Central memory CD8-positive, alpha-beta T cell (primary cell): Measurements from ENCODE around the gene WFDC1.

Source experiments
- ATAC-seq: fragments of 150-1000 bp; cut with Tn5 transposase; replicated peaks from 2 replicates; pipeline ENCODE4 v1.10.0; 2022; ENCODE audit warnings: mild to moderate bottlenecking, moderate FRiP score, moderate number of reproducible peaks; ENCODE audit not compliant: poor library complexity, severe bottlenecking; ENCODE audit errors: extremely low read depth
- DNase-seq, 2 donors: peaks; one replicate each; pipeline ENCODE4 v3.0.0; 2021; ENCODE audit warnings: low spot score in 2 of 2
- H3K27ac Mint-ChIP-seq: one replicate; pipeline ENCODE4 v1.8.0; 2022; ENCODE audit warnings: low read depth, mild to moderate bottlenecking, moderate library complexity, mixed read lengths
- H3K27me3 Mint-ChIP-seq: one replicate; pipeline ENCODE4 v1.8.0; 2022; ENCODE audit warnings: mixed read lengths
- H3K36me3 Mint-ChIP-seq: one replicate; pipeline ENCODE4 v1.8.0; 2022; ENCODE audit warnings: mild to moderate bottlenecking, moderate library complexity, mixed read lengths; ENCODE audit not compliant: insufficient read depth
- H3K4me1 Mint-ChIP-seq: one replicate; pipeline ENCODE4 v1.8.0; 2022; ENCODE audit warnings: mixed read lengths
- H3K4me3 Mint-ChIP-seq: one replicate; pipeline ENCODE4 v1.8.0; 2022; ENCODE audit warnings: mild to moderate bottlenecking, moderate library complexity, mixed read lengths
- H3K9me3 Mint-ChIP-seq: one replicate; pipeline ENCODE4 v1.8.0; 2022; ENCODE audit warnings: mixed read lengths

Gene WFDC1, protein sequence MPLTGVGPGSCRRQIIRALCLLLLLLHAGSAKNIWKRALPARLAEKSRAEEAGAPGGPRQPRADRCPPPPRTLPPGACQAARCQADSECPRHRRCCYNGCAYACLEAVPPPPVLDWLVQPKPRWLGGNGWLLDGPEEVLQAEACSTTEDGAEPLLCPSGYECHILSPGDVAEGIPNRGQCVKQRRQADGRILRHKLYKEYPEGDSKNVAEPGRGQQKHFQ

DNA sequence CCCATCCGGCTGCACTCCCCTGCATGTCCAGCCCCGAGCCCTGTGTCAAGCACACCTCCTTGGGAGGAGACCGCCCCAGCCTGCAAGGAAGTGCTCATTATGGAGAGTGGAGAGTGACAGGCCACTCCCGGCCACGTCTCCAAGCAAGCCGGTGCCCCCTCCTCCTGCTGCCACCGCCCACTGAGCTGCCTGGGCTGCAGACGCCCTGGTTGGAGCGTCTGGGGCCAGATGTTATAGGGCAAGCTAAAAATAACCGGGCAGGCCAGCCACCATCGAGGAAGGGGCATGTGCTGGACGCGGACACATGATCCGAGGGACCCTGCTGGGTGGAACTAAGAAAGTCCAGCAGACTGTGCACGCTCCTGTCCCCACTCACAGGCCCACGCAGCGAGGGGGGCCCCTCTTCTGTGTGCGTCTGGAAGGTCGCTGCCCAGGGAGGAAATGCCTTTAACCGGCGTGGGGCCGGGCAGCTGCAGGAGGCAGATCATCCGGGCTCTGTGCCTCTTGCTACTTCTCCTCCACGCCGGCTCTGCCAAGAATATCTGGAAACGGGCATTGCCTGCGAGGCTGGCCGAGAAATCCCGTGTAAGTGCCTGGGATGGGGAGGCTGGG, at the start of gene WFDC1:
Gene WFDC1 (plus strand): TSS at position 348 of the 612 bp plus-strand sequence. CDS start 94 bp downstream, at position 442.
- Mint-ChIP-seq H3K36me3 (no peaks in the 10 kb centered on the region), H3K9me3 (no peaks in the 10 kb centered on the region)
- no peak for ATAC-seq

GRCh38 chr16:84245956-84246678, 48.6 kb upstream of the WFDC1 start:
- ATAC-seq (no peak), DNase-seq (no peak)
- Mint-ChIP-seq H3K27ac (no peak overlapping the region), H3K36me3 (no peaks in the 10 kb centered on the region), H3K4me1 (no peaks in the 10 kb centered on the region), H3K9me3 (no peaks in the 10 kb centered on the region), H3K27me3 (peaks cover 58% of the 10 kb centered on the region), H3K4me3 (no peak overlapping the region)

More for the DNA sequence above, at the start of gene WFDC1:
- Mint-ChIP-seq H3K27ac (no peak within 1 kb of the TSS), H3K4me3 (no peak within 1 kb of the TSS), H3K27me3 (peaks cover 80% of the 10 kb centered on the region), H3K4me1 (peaks cover 12% of the 10 kb centered on the region)
- DNase-seq, result no peak

DNA sequence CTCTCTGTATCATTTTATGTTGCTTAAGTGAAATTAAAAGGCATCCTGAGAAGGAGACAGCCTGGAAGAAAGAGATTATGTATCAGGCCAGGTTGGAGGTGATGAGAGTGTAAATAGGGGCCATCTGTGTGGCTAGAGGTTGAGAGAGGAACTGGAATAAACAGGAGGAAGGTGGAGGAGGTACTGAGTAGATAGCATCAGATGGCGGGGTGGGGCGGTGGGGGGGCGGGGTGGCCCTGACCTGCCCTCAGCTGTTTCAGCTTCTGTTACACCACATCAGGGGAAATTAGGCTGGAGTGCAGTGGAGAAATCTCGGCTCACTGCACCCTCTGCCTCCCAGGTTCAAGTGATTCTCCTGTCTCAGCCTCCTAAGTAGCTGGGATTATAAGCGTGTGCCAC, 48.0 kb upstream of the WFDC1 start:
- Mint-ChIP-seq H3K27me3 (peaks cover 58% of the 10 kb centered on the region), H3K4me3 (no peak overlapping the region), H3K4me1 (no peaks in the 10 kb centered on the region), H3K27ac (no peak overlapping the region), H3K36me3 (no peaks in the 10 kb centered on the region), H3K9me3 (no peaks in the 10 kb centered on the region)
- ATAC-seq (no peak), DNase-seq (no peak)

GRCh38 chr16:84247331-84247730, 47.3 kb upstream of the WFDC1 start:
- no peaks in the 10 kb centered on the region for H3K36me3 Mint-ChIP-seq
- H3K4me1 Mint-ChIP-seq, result no peaks in the 10 kb centered on the region
- H3K27me3 Mint-ChIP-seq, result peaks cover 60% of the 10 kb centered on the region
- H3K9me3 Mint-ChIP-seq, result no peaks in the 10 kb centered on the region
- ATAC-seq, result no peak
- no peak for DNase-seq
- no peak overlapping the region for H3K27ac Mint-ChIP-seq
- no peak overlapping the region for H3K4me3 Mint-ChIP-seq

DNA sequence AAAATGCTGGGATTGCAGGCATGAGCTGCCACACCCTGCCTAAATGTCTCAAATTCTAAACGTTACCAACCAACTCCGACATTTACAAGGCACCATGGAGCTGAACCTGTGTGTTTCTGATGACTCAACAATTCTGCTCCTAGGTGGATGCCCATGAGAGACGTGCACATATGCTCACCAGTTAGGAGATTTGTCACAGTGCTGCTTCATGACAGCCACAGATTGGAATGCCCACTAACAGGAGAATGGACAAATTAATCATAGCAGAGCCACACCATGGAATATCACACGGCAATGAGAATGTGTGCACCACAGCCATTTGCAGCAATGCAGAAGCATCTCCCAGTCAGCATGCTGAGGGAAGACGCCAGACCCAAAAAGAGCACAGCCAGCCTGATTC, 46.8 kb upstream of the WFDC1 start:
- no peak for DNase-seq
- Mint-ChIP-seq H3K27ac (no peak overlapping the region), H3K4me1 (no peaks in the 10 kb centered on the region), H3K36me3 (no peaks in the 10 kb centered on the region), H3K4me3 (no peak overlapping the region), H3K27me3 (peaks cover 64% of the 10 kb centered on the region), H3K9me3 (no peaks in the 10 kb centered on the region)
- no peak for ATAC-seq

DNA sequence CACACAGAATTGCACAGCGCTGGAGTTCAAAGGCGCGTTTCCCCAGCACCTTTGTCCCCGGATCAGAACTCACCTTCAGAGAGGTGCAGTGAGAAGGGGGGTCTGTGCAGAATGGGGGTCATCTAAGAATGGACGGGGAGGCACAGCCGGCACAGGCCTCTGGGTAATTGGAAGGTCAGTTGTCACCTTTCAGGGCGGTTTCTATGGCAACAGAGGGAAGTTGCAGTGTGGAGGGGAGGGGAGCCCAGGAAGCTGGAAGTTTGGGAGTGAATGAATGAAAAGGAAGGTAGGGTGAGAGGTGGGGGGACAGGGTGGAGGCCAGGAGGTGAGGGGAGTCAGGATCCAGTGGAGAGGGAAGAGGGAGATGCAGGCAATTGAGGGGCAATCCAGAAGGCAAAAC, 42.5 kb upstream of the WFDC1 start:
- no peaks in the 10 kb centered on the region for H3K4me1 Mint-ChIP-seq
- H3K27me3 Mint-ChIP-seq, result peaks cover 40% of the 10 kb centered on the region
- ATAC-seq (no peak), DNase-seq (no peak)
- no peak overlapping the region for H3K4me3 Mint-ChIP-seq
- H3K36me3 Mint-ChIP-seq, result no peaks in the 10 kb centered on the region
- no peak overlapping the region for H3K27ac Mint-ChIP-seq
- H3K9me3 Mint-ChIP-seq, result no peaks in the 10 kb centered on the region

DNA sequence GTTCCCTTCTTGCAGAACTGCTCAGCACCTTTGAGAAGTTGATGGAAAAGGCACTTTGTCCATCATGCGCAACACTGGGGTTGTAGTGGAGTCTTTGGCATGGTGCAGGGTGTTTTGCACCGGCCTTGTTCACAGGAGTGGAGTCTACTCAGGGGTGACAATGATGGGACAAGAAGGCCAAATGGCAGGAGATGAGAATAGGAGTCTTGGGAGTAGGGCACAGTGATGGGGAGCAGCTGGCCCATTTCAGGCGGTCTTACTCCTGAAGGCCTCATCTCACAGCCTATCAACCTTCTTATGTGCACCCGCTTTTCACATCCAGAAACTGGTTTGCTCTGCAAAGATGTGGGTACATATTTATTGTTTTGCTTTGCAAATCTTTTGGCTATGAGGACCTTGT, 41.5 kb upstream of the WFDC1 start:
- DNase-seq, result no peak
- Mint-ChIP-seq H3K9me3 (no peaks in the 10 kb centered on the region), H3K27ac (no peak overlapping the region), H3K36me3 (no peaks in the 10 kb centered on the region), H3K27me3 (peaks cover 49% of the 10 kb centered on the region), H3K4me3 (no peak overlapping the region), H3K4me1 (no peaks in the 10 kb centered on the region)
- ATAC-seq, result no peak

GRCh38 chr16:84254062-84254461, 40.6 kb upstream of the WFDC1 start:
- Mint-ChIP-seq H3K27me3 (peaks cover 57% of the 10 kb centered on the region), H3K4me3 (no peak overlapping the region), H3K4me1 (no peaks in the 10 kb centered on the region), H3K27ac (no peak overlapping the region), H3K36me3 (no peaks in the 10 kb centered on the region), H3K9me3 (no peaks in the 10 kb centered on the region)
- no peak for DNase-seq
- no peak for ATAC-seq

DNA sequence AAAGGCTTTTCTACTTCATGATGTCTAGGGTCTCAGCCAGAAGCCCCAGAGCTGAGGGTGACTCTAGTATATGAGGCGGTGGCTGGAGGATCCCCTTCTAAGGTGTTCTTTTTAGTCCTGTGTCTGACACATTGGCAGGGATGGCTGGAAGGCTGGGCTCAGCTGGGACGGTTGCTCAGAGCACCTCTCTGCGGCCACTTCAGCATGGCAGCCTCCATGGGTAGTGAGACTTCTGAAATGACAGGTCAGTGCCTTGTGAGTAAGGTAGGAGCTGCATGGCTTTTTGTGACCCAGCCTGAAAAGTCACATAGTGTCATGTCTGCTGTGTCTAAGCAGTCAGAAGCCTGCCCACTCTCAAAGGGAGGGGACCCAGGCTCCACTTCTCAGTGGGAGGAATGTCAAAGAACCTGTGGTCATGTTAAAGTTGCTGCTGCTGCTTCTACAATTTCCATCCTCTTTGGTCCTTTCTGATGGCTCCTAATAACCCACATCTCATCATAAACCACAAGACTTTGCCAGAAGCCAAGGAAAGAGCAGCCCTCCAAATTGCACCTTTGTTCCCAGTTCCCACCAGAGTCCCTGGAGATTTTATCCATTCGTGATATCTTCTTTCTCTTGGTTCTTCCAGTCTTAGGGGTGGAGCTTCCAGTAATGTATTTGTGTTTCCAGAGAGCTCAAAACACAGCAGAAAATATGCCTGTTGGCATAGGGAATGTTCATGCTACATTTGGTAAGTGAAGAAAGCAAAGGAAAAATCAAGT, 39.4 kb upstream of the WFDC1 start:
- no peaks in the 10 kb centered on the region for H3K4me1 Mint-ChIP-seq
- peaks cover 46% of the 10 kb centered on the region for H3K27me3 Mint-ChIP-seq
- no peaks in the 10 kb centered on the region for H3K9me3 Mint-ChIP-seq
- no peak overlapping the region for H3K4me3 Mint-ChIP-seq
- no peaks in the 10 kb centered on the region for H3K36me3 Mint-ChIP-seq
- no peak overlapping the region for H3K27ac Mint-ChIP-seq
- no peak for DNase-seq
- no peak for ATAC-seq

- peaks cover 43% of the 10 kb centered on the region for H3K27me3 Mint-ChIP-seq
- H3K4me3 Mint-ChIP-seq, result no peak overlapping the region
- ATAC-seq (no peak), DNase-seq (no peak)
- H3K27ac Mint-ChIP-seq, result no peak overlapping the region
- H3K36me3 Mint-ChIP-seq, result no peaks in the 10 kb centered on the region
- no peaks in the 10 kb centered on the region for H3K9me3 Mint-ChIP-seq
- H3K4me1 Mint-ChIP-seq, result no peaks in the 10 kb centered on the region
These were observed 36.4 kb upstream of the WFDC1 start for GRCh38 chr16:84258266-84258665.

DNA sequence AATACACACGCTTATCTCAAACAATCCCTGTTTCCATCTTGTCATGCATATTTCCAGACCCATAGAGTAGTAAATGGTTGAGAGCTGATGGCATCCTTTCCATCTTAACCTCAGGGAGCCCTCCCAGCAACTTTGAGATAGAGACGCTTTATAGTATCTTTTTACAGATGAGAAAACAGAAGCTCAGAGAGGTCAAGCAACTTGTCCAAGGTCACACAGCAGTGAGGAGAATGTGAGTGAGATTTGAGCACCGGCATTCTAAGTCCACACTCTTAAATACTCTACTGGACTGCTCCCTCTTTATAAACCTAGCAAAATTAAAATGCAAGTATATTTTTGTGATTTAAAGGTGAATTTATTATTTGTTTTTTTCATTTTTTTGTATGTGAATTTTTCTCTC, 35.0 kb upstream of the WFDC1 start:
- Mint-ChIP-seq H3K27ac (no peak overlapping the region), H3K4me3 (no peak overlapping the region), H3K9me3 (no peaks in the 10 kb centered on the region), H3K4me1 (no peaks in the 10 kb centered on the region), H3K36me3 (no peaks in the 10 kb centered on the region), H3K27me3 (peaks cover 58% of the 10 kb centered on the region)
- no peak for ATAC-seq
- DNase-seq, result no peak

- Mint-ChIP-seq H3K9me3 (no peaks in the 10 kb centered on the region), H3K4me1 (no peaks in the 10 kb centered on the region), H3K36me3 (no peaks in the 10 kb centered on the region), H3K27me3 (peaks cover 65% of the 10 kb centered on the region), H3K27ac (no peak overlapping the region), H3K4me3 (no peak overlapping the region)
- ATAC-seq (no peak), DNase-seq (no peak)
These were observed 33.7 kb upstream of the WFDC1 start for GRCh38 chr16:84260766-84261554.
